Endothelial cell of umbilical vein (primary cell): ENCODE results near the gene NHLRC4.

Experiments used
- EZH2 ChIP-seq: IDR thresholded peaks from 2 replicates; pipeline ENCODE4 v1.6.1; 2012; ENCODE audit warnings: borderline replicate concordance, low read depth, mild to moderate bottlenecking, moderate library complexity, low read length, inconsistent platforms; ENCODE audit not compliant: severe bottlenecking
- MYC ChIP-seq: IDR thresholded peaks from one replicate; pipeline ENCODE4 v1.6.1; 2011; ENCODE audit warnings: mild to moderate bottlenecking, low read depth, low read length
- POLR2A ChIP-seq: IDR thresholded peaks from 2 replicates; pipeline ENCODE4 v1.6.1; 2012; ENCODE audit warnings: low read depth, mild to moderate bottlenecking, control low read depth, low read length
- POLR2AphosphoS5 ChIP-seq: IDR thresholded peaks from 2 replicates; pipeline ENCODE4 v1.6.1; 2012; ENCODE audit warnings: low read depth, mild to moderate bottlenecking, control low read depth, low read length, moderate library complexity; ENCODE audit not compliant: insufficient read depth
- TF ChIP-seq, protein P1 (sequence below), 2 donors: IDR thresholded peaks; 1 replicate in 1 of 2; 2 replicates in 1 of 2; pipeline ENCODE4 v1.5.1; 2011; ENCODE audit warnings: low read length in 2 of 2, mild to moderate bottlenecking in 2 of 2, moderate library complexity in 2 of 2, control low read depth in 1 of 2, inconsistent platforms in 1 of 2, low read depth in 1 of 2; ENCODE audit not compliant: insufficient read depth in 1 of 2; ENCODE audit errors: extremely low read depth in 1 of 2

DNA sequence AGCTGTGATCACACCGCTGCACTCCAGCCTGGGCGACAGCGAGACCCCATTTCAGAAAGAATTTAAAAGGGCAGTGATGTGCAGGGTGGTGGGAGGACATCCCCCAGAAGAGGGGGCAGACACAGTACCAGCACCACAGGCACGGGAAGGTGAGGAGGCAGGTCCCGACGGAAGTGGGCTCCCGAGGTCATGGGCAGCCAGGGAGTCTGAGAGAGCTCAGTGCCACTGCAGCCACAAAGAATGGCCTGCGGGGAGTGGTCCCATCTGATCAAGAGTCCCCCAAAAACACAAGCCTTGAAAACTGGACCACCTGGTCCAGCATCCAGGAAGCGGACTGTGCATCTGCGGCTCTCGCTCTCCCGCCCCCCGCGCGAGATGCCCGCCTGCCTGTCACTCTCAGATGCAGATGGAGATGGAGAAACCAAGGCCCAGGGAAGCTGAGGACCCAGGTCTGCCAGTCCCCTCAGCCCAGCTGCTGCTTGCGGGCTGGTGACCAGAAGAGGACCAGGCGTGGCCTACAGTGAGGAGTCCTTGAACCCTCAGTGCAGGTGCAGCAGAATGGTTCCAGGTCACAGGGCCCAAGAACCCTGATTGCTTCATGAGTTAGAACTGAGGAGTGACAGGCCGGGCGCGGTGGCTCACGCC, 43.6 kb upstream of the NHLRC4 start:
- TF ChIP-seq, protein P1, sequence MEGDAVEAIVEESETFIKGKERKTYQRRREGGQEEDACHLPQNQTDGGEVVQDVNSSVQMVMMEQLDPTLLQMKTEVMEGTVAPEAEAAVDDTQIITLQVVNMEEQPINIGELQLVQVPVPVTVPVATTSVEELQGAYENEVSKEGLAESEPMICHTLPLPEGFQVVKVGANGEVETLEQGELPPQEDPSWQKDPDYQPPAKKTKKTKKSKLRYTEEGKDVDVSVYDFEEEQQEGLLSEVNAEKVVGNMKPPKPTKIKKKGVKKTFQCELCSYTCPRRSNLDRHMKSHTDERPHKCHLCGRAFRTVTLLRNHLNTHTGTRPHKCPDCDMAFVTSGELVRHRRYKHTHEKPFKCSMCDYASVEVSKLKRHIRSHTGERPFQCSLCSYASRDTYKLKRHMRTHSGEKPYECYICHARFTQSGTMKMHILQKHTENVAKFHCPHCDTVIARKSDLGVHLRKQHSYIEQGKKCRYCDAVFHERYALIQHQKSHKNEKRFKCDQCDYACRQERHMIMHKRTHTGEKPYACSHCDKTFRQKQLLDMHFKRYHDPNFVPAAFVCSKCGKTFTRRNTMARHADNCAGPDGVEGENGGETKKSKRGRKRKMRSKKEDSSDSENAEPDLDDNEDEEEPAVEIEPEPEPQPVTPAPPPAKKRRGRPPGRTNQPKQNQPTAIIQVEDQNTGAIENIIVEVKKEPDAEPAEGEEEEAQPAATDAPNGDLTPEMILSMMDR (IDR thresholded peaks at IDR 0.05; ENCODE audit: extremely low read depth in 1 of 2, insufficient read depth in 1 of 2, low read depth in 1 of 2, low read length in 2 of 2), result no peak
- TF ChIP-seq POLR2A (no peak), MYC (no peak), POLR2AphosphoS5 (no peak), EZH2 (no peak)
